PC-3 (cell line): Measurements from ENCODE around the gene NLGN1.
"Not testable (repeated sequence)": the region's sequence is repeated elsewhere in the genome, so short reads cannot be mapped to it uniquely, and the experiment has no call there.

ENCODE experiments used
- EZH2 ChIP-seq: fragments of 300-600 bp; sonication (generic); IDR thresholded peaks from one replicate; pipeline ENCODE4 v1.6.1; 2017; ENCODE audit warnings: antibody characterized with exemption, mild to moderate bottlenecking, low read length; ENCODE audit not compliant: unreplicated experiment
- EZH2phosphoT487 ChIP-seq: fragments of 300-600 bp; sonication (generic); IDR thresholded peaks from 2 replicates; pipeline ENCODE4 v1.6.1; 2018; ENCODE audit warnings: mild to moderate bottlenecking, antibody characterized with exemption, low read length, borderline replicate concordance
- TF ChIP-seq, protein P1 (sequence below): fragments of 300-600 bp; sonication (generic); conservative IDR thresholded peaks from 2 replicates; pipeline ENCODE4 v1.5.1; 2017; ENCODE audit warnings: antibody characterized with exemption, low read depth, mild to moderate bottlenecking, low read length

DNA sequence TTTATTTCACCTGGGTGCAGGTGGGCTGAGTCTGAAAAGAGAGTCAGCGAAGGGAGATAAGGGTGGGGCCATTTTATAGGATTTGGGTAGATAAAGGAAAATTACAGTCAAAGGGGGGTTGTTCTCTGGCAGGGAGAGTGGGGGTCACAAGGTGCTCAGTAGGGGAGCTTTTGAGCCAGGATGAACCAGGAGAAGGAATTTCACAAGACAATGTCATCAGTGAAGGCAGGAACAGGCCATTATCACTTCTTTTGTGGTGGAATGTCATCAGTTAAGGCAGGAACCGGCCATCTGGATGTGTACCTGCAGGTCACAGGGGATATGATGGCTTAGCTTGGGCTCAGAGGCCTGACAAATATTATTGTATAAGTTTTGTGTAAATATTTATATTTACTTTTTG, 44.4 kb upstream of the NLGN1 start:
- TF ChIP-seq, protein P1, sequence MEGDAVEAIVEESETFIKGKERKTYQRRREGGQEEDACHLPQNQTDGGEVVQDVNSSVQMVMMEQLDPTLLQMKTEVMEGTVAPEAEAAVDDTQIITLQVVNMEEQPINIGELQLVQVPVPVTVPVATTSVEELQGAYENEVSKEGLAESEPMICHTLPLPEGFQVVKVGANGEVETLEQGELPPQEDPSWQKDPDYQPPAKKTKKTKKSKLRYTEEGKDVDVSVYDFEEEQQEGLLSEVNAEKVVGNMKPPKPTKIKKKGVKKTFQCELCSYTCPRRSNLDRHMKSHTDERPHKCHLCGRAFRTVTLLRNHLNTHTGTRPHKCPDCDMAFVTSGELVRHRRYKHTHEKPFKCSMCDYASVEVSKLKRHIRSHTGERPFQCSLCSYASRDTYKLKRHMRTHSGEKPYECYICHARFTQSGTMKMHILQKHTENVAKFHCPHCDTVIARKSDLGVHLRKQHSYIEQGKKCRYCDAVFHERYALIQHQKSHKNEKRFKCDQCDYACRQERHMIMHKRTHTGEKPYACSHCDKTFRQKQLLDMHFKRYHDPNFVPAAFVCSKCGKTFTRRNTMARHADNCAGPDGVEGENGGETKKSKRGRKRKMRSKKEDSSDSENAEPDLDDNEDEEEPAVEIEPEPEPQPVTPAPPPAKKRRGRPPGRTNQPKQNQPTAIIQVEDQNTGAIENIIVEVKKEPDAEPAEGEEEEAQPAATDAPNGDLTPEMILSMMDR: not testable (repeated sequence)
- not testable (repeated sequence) for TF ChIP-seq EZH2phosphoT487, EZH2
